Heart left ventricle (tissue), 16 donors: Measurements from ENCODE around the gene DDN. TPM values are rescaled to one million over a fixed set of nuclear protein-coding genes. Genes with fewer than 3 reads are reported as not detected.

ENCODE experiments used
- ATAC-seq, 4 donors: fragments of 200-7000 bp; cut with Tn5 transposase; one replicate each; pipeline ENCODE4 v1.9.1; 2020 to 2022; ENCODE audit warnings: moderate library complexity in 4 of 4, mild to moderate bottlenecking in 3 of 4, moderate number of reproducible peaks in 1 of 4
- DNase-seq, 5 donors: peaks; one replicate each; pipeline ENCODE4 v3.0.0-alpha.2; 2020
- H3K27ac ChIP-seq, 12 donors: fragments of 200-600 bp; sonication (generic) in 4 of 12; one replicate each; pipeline versions ENCODE4 v1.5.0 to v1.8.0; 2016 to 2022; ENCODE audit warnings: mild to moderate bottlenecking in 2 of 12
- H3K27me3 ChIP-seq, 9 donors: fragments of 200-600 bp; sonication (generic) in 2 of 9; one replicate each; pipeline versions ENCODE4 v1.5.1 to v1.8.0; 2016 to 2022; ENCODE audit warnings: mild to moderate bottlenecking in 3 of 9
- H3K36me3 ChIP-seq, 9 donors: fragments of 200-600 bp; sonication (generic) in 2 of 9; one replicate each; pipeline versions ENCODE4 v1.5.0 to v1.8.0; 2018 to 2022; ENCODE audit warnings: mild to moderate bottlenecking in 2 of 9
- H3K4me1 ChIP-seq, 12 donors: fragments of 200-600 bp; sonication (generic) in 4 of 12; one replicate each; pipeline versions ENCODE4 v1.5.0 to v1.8.0; 2016 to 2022; ENCODE audit warnings: mild to moderate bottlenecking in 3 of 12
- H3K4me3 ChIP-seq, 12 donors: fragments of 200-600 bp; sonication (generic) in 4 of 12; one replicate each; pipeline versions ENCODE4 v1.5.0 to v1.8.0; 2017 to 2022; ENCODE audit warnings: mild to moderate bottlenecking in 9 of 12, moderate library complexity in 4 of 12
- H3K9me3 ChIP-seq, 12 donors: fragments of 200-600 bp; sonication (generic) in 4 of 12; one replicate each; pipeline versions ENCODE4 v1.5.0 to v1.8.0; 2016 to 2022; ENCODE audit warnings: mild to moderate bottlenecking in 1 of 12
- CTCF ChIP-seq, 12 donors: fragments of 200-600 bp; sonication (generic) in 4 of 12; IDR thresholded peaks; one replicate each; pipeline versions ENCODE4 v1.5.0 to v1.8.0; 2018 to 2022; ENCODE audit warnings: antibody characterized with exemption in 12 of 12, mild to moderate bottlenecking in 5 of 12
- POLR2A ChIP-seq, 2 donors: fragments of 450-650 bp; IDR thresholded peaks; one replicate each; pipeline ENCODE4 v1.6.1; 2017; ENCODE audit warnings: antibody characterized with exemption in 2 of 2, mild to moderate bottlenecking in 2 of 2, moderate library complexity in 2 of 2
- WGBS, 4 donors: extraction: QIAGEN DNeasy Blood & Tissue Kit in 2 of 4; methylation state at CpG; one replicate each; pipeline versions ENCODE4 v1.1.5 to v1.1.7; 2013 to 2018; 5-methylcytosine and 5-hydroxymethylcytosine counted together
- intact Hi-C, 10 donors: fragments of 100-400 bp; cut with DNase I; formaldehyde crosslinking; loops; one replicate each; pipeline versions ENCODE4 v1.11.1 to v1.14.2; 2022
- polyA plus RNA-seq, 2 donors: library from polyadenylated mRNA; stranded (reverse); fragments of 200-250 nt; gene quantifications; one replicate each; pipeline ENCODE4 v1.2.3, GENCODE V29; 2013
- total RNA-seq, 9 donors: library from RNA; depleted of rRNA in 2 of 9; stranded (reverse); fragments of >200 nt in 2 of 9; fragmentation: NEBNext Ultra II Directional in 3 of 9; extraction: Animal tissue kit (Norgen Biotek cat#: 25700) in 3 of 9; gene quantifications; one replicate each; pipeline versions ENCODE4 v1.1.0 to v1.2.4, GENCODE V29; 2016 to 2023
- donor health status: ischemic (EF 13 %, LVEDD 7.1; RV severe dilation, severe dysfunction).
- donor health status: healthy with polysubstance abuse.
- donor health status: DM: no; HTN: yes; CAD: no.
- donor health status: DM: no; HTN: no; CAD: no.
- donor health status: ischemic (EF 25% LVEDD 6.9; RV normal size, moderate dysfunction).
- donor health status: ischemic (EF 25% LVEDD 5.7; RV mildly dilated, moderate dysfunction).
- donor health status: healthy.
- donor health status: DM: yes; HTN: yes; CAD: no.
- donor health status: ischemic (EF 35%, LVEDD 5.7; RV mildly dilated, moderate dysfunction).
- donor health status: nonischemic (EF 11% LVEDD 7.7; RV severe dilation, severe dysfunction).
- donor health status: DM: yes; HTN: yes; CAD: no.
- donor health status: PGD.
- donor health status: ischemic (EF 29% LVEDD 5.4; RV normal size, mild dysfunction).
- donor health status: nonischemic (EF 23%, LVEDD 6.1; RV moderate dilation, normal function).

DDN gene
- total and polyA plus RNA-seq, 11 donors: 0.40 to 2.8 (median 0.95) TPM

GRCh38 chr12:49036029-49036428 is 36.9 kb upstream of the DDN start:
- intact Hi-C loops: no loop called here
- Histone ChIP-seq H3K27me3 (no peaks in the 10 kb centered on the region), H3K36me3 (peaks cover 0 to 99% (median 95%) of the 10 kb centered on the region in 9 donors), H3K9me3 (no peaks in the 10 kb centered on the region), H3K4me1 (peaks cover 0 to 9% (median 0%) of the 10 kb centered on the region in 12 donors), H3K4me3 (no peak overlapping the region), H3K27ac (no peak overlapping the region)
- ATAC-seq: no peak
- no peak for DNase-seq
- TF ChIP-seq POLR2A (IDR thresholded peaks at IDR 0.05) (no peak), CTCF (IDR thresholded peaks at IDR 0.05) (no peak)
- WGBS, 4 donors: 69 to 98% (median 79%) methylated on average over 4 of the region's 4 CpGs

GRCh38 chr12:49034286-49034622 is 35.1 kb upstream of the DDN start:
- H3K36me3 ChIP-seq: peaks cover 0 to 99% (median 89%) of the 10 kb centered on the region in 9 donors
- H3K27me3 ChIP-seq: no peaks in the 10 kb centered on the region
- intact Hi-C loops: no loop called here
- no peaks in the 10 kb centered on the region for H3K9me3 ChIP-seq
- WGBS, 4 donors: 50 to 86% (median 84%) methylated on average over 4 of the region's 4 CpGs
- peak overlapping the region in 1 of 12 donors; percentile 24 for H3K27ac ChIP-seq
- ATAC-seq (peak in 3 of 4 donors; percentile 9 to 19 (median 12)), DNase-seq (no peak)
- H3K4me1 ChIP-seq: peaks cover 0 to 9% (median 0%) of the 10 kb centered on the region in 12 donors
- TF ChIP-seq POLR2A (IDR thresholded peaks at IDR 0.05) (no peak), CTCF (IDR thresholded peaks at IDR 0.05) (no peak)
- no peak overlapping the region for H3K4me3 ChIP-seq

- WGBS, 4 donors: 69 to 81% (median 74%) methylated on average over 10 to 12 of the region's 12 CpGs
- DNase-seq: no peak
- peaks cover 0 to 9% (median 0%) of the 10 kb centered on the region in 12 donors for H3K4me1 ChIP-seq
- ATAC-seq: peak in 2 of 4 donors; percentile 2 to 31
- no peak overlapping the region for H3K4me3 ChIP-seq
- intact Hi-C loops: no loop called here
- TF ChIP-seq POLR2A (IDR thresholded peaks at IDR 0.05) (no peak), CTCF (IDR thresholded peaks at IDR 0.05) (no peak)
- peaks cover 0 to 99% (median 89%) of the 10 kb centered on the region in 9 donors for H3K36me3 ChIP-seq
- H3K27ac ChIP-seq: peak overlapping the region in 3 of 12 donors; percentile 24 to 43 (median 29)
- no peaks in the 10 kb centered on the region for H3K27me3 ChIP-seq
- H3K9me3 ChIP-seq: no peaks in the 10 kb centered on the region
Measured at GRCh38 chr12:49033611-49034285, 34.6 kb upstream of the DDN start.

GRCh38 chr12:49032679-49033447 is 33.7 kb upstream of the DDN start:
- no peaks in the 10 kb centered on the region for H3K27me3 ChIP-seq
- no peak for TF ChIP-seq POLR2A (IDR thresholded peaks at IDR 0.05)
- intact Hi-C loops: no loop called here
- 61 to 86% (median 78%) methylated on average over 2 to 3 of the region's 3 CpGs for WGBS, 4 donors
- H3K27ac ChIP-seq: peak overlapping the region in 1 of 12 donors; percentile 29
- H3K36me3 ChIP-seq: peaks cover 0 to 99% (median 89%) of the 10 kb centered on the region in 9 donors
- H3K4me1 ChIP-seq: peaks cover 0 to 9% (median 0%) of the 10 kb centered on the region in 12 donors
- ATAC-seq (peak in 2 of 4 donors; percentile 2 to 4), DNase-seq (no peak)
- H3K9me3 ChIP-seq: no peaks in the 10 kb centered on the region
- H3K4me3 ChIP-seq: no peak overlapping the region
